Uterus (tissue), 2 donors: ENCODE measurements around the gene CIAO3.

ENCODE experiments used
- POLR2A ChIP-seq, 2 donors: fragments of 450-650 bp; IDR thresholded peaks; one replicate each; pipeline ENCODE4 v1.6.1; 2016; ENCODE audit warnings: antibody characterized with exemption in 2 of 2, mild to moderate bottlenecking in 1 of 2, moderate library complexity in 1 of 2
- TF ChIP-seq, protein P1 (sequence below), 4 experiments: fragments of 200-600 bp in 2 of 4; fragments of 450-650 bp in 2 of 4; sonication (generic) in 2 of 4; IDR thresholded peaks; one replicate each; pipeline ENCODE4 v1.5.1; 2016 to 2019; ENCODE audit warnings: antibody characterized with exemption in 4 of 4, mild to moderate bottlenecking in 2 of 4, moderate library complexity in 1 of 4

DNA sequence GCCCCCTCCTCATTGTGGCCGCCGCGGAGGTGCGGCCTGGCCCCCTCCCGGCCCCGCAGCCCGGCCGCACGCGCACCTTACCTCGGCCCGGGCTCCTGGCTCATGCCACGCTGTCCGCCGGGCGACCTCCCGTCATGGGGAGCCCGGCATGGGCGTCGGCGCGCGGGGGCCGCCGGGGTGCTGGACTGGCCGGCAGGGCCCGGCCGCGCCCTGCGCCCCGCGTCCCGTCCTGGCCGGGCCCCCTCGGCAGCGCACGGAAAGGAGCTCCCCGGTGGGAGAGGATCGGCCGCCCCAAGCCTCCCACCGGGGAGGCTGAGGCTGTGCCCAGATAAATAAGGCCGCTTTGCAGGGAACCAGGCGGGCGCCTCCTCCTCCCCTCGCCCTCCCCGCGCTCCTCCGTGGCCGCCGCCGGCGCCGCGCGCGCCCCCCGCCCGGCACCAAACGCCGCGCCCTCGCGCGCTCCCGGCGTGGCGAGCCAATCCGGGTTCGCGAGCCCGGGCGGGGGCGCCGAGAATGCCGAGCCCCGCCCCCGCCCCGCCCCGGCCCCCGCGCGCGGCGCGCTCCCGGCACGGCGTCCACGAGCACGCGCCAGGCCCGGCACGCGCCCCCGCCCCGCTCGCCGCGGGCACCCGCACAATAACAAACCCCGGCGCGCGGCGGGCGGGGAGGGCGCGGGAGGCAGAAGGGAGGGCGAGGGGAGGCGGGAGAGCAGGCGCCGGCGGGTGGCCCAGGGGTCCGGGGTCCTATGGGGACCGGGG lies 35.2 kb downstream of the CIAO3 start, which contains the start of gene FBXL16:
- TF ChIP-seq, protein P1, sequence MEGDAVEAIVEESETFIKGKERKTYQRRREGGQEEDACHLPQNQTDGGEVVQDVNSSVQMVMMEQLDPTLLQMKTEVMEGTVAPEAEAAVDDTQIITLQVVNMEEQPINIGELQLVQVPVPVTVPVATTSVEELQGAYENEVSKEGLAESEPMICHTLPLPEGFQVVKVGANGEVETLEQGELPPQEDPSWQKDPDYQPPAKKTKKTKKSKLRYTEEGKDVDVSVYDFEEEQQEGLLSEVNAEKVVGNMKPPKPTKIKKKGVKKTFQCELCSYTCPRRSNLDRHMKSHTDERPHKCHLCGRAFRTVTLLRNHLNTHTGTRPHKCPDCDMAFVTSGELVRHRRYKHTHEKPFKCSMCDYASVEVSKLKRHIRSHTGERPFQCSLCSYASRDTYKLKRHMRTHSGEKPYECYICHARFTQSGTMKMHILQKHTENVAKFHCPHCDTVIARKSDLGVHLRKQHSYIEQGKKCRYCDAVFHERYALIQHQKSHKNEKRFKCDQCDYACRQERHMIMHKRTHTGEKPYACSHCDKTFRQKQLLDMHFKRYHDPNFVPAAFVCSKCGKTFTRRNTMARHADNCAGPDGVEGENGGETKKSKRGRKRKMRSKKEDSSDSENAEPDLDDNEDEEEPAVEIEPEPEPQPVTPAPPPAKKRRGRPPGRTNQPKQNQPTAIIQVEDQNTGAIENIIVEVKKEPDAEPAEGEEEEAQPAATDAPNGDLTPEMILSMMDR (IDR thresholded peaks at IDR 0.05), result no peak
- TF ChIP-seq POLR2A (IDR thresholded peaks at IDR 0.05), result no peak
